ENCODE data around the gene POU5F2. TPM values are rescaled to one million over a fixed set of nuclear protein-coding genes. Genes with fewer than 3 reads are reported as not detected.

Gene POU5F2
- polyA plus RNA-seq, 4 donors = under 0.01 to 0.04 (median 0.03) TPM; not detected in 1

DNA sequence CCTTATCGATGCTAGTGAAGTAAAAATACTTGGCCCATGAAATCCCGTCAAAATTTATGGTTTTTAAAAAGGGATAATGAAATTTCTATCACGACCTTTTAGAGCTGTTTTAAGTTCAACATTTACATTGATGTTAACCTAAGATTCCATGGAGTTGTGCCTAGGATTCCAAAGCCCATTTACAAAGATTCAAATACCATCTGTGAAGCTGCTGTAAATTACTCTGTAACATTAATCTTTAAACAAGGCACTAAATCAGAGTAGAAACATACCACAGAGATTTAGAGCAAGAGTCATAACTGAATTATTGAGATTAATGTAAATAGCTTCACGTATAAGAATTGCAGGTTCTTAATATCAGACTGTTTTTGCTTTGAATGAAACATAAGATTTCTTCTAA is 17.7 kb downstream of the POU5F2 start:
- Histone ChIP-seq H3K4me3 (ENCODE audit: low read depth in 1 of 3, low read length in 3 of 3) (no peak overlapping the region), H3K9me3 (ENCODE audit: control insufficient read depth in 2 of 2, insufficient read depth in 1 of 2, low read depth in 1 of 2, low read length in 1 of 2) (no peaks in the 10 kb centered on the region), H3K4me1 (ENCODE audit: control insufficient read depth in 3 of 3, insufficient read depth in 2 of 3, low read depth in 1 of 3, low read length in 2 of 3) (peaks cover 0 to 21% (median 0%) of the 10 kb centered on the region in 3 donors), H3K36me3 (ENCODE audit: control insufficient read depth in 3 of 3, insufficient read depth in 2 of 3, low read depth in 1 of 3, low read length in 3 of 3) (no peaks in the 10 kb centered on the region), H3K27ac (ENCODE audit: low read depth in 1 of 3, low read length in 2 of 3) (no peak overlapping the region), H3K27me3 (ENCODE audit: control insufficient read depth in 3 of 3, insufficient read depth in 3 of 3, low read length in 3 of 3) (no peaks in the 10 kb centered on the region)
- 87 to 91% (median 90%) methylated on average over 4 of the region's 4 CpGs for WGBS, 3 donors
- DNase-seq = no peak
- no peak for FAIRE-seq

DNA sequence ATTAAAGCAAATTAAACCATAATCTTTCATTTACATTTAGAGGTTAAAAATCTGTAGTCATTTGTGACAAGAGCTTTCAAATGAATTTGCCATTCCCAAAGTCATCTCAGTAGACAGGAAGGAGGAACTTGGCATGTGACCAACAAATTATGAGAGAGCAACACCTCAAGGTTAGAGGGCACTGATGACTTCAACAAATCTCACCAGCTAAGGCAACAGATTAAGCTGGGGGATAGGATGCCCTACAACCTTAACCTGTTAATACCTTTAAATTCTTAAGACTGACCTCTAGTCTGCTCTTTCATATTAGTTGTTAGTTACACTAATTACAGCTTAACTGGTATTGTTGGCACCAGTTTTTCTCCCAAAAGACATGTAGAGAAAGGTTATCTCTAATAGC is 18.4 kb downstream of the POU5F2 start:
- peak; percentile 41 to 73 for DNase-seq
- FAIRE-seq = no peak

DNA sequence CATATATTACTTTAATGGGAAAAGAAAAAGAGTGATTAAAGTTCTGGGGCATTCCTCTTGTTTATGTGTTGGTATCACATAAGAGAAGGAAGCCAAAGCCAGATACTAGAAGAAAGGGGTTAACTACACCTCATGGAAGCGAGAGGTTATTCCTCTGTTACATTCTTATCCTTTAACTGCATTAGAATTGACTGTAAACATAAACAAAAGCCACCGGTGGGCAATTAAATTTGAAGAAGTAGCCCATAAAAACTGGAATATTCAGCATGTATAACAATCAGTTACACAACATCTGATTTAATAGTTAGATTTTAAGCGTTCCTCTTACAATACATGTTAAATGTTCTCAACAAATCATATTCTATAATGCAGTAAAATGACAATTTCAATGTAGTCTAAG is 18.8 kb downstream of the POU5F2 start:
- Histone ChIP-seq H3K27ac (ENCODE audit: low read depth in 1 of 3, low read length in 2 of 3) (peak overlapping the region in 1 of 3 donors; percentile 66), H3K4me1 (ENCODE audit: control insufficient read depth in 3 of 3, insufficient read depth in 2 of 3, low read depth in 1 of 3, low read length in 2 of 3) (peaks cover 0 to 21% (median 0%) of the 10 kb centered on the region in 3 donors), H3K4me3 (ENCODE audit: low read depth in 1 of 3, low read length in 3 of 3) (no peak overlapping the region), H3K36me3 (ENCODE audit: control insufficient read depth in 3 of 3, insufficient read depth in 2 of 3, low read depth in 1 of 3, low read length in 3 of 3) (no peaks in the 10 kb centered on the region), H3K9me3 (ENCODE audit: control insufficient read depth in 2 of 2, insufficient read depth in 1 of 2, low read depth in 1 of 2, low read length in 1 of 2) (no peaks in the 10 kb centered on the region), H3K27me3 (ENCODE audit: control insufficient read depth in 3 of 3, insufficient read depth in 3 of 3, low read length in 3 of 3) (no peaks in the 10 kb centered on the region)
- FAIRE-seq = no peak
- 68 to 75% (median 74%) methylated on average over 3 of the region's 3 CpGs for WGBS, 3 donors
- DNase-seq = no peak

More for the DNA sequence above, 18.4 kb downstream of the POU5F2 start:
- H3K4me3 ChIP-seq (ENCODE audit: low read depth in 1 of 3, low read length in 3 of 3) = no peak overlapping the region
- peaks cover 0 to 21% (median 0%) of the 10 kb centered on the region in 3 donors for H3K4me1 ChIP-seq (ENCODE audit: control insufficient read depth in 3 of 3, insufficient read depth in 2 of 3, low read depth in 1 of 3, low read length in 2 of 3)
- no peaks in the 10 kb centered on the region for H3K36me3 ChIP-seq (ENCODE audit: control insufficient read depth in 3 of 3, insufficient read depth in 2 of 3, low read depth in 1 of 3, low read length in 3 of 3)
- no peaks in the 10 kb centered on the region for H3K27me3 ChIP-seq (ENCODE audit: control insufficient read depth in 3 of 3, insufficient read depth in 3 of 3, low read length in 3 of 3)
- no peaks in the 10 kb centered on the region for H3K9me3 ChIP-seq (ENCODE audit: control insufficient read depth in 2 of 2, insufficient read depth in 1 of 2, low read depth in 1 of 2, low read length in 1 of 2)
- H3K27ac ChIP-seq (ENCODE audit: low read depth in 1 of 3, low read length in 2 of 3) = no peak overlapping the region

DNA sequence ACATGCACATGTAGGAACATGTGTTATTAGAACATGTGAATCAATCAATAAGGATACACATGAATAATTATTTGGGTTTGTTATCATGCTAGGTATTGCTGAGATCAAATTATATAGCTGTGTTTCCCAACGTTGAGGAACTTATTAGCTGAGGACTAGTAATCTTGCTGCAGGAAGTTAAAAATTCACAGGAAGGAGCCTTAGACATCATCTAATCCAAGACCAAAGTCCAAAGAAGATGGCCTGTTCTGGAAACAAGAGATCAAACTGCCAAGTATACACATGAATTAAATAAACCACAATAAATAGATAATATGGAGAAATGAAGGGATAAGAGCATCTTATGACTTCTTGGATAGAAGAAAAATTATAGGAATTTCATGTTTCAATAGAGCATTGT is 19.9 kb downstream of the POU5F2 start:
- Histone ChIP-seq H3K36me3 (ENCODE audit: control insufficient read depth in 3 of 3, insufficient read depth in 2 of 3, low read depth in 1 of 3, low read length in 3 of 3) (no peaks in the 10 kb centered on the region), H3K9me3 (ENCODE audit: control insufficient read depth in 2 of 2, insufficient read depth in 1 of 2, low read depth in 1 of 2, low read length in 1 of 2) (no peaks in the 10 kb centered on the region), H3K4me3 (ENCODE audit: low read depth in 1 of 3, low read length in 3 of 3) (no peak overlapping the region), H3K4me1 (ENCODE audit: control insufficient read depth in 3 of 3, insufficient read depth in 2 of 3, low read depth in 1 of 3, low read length in 2 of 3) (peaks cover 0 to 24% (median 0%) of the 10 kb centered on the region in 3 donors), H3K27me3 (ENCODE audit: control insufficient read depth in 3 of 3, insufficient read depth in 3 of 3, low read length in 3 of 3) (no peaks in the 10 kb centered on the region), H3K27ac (ENCODE audit: low read depth in 1 of 3, low read length in 2 of 3) (peak overlapping the region in 1 of 3 donors; percentile 68)
- FAIRE-seq = no peak
- peak; percentile 83 to 89 for DNase-seq
- WGBS, 3 donors = 6 to 22% (median 12%) methylated on average over 1 of the region's 1 CpG

DNA sequence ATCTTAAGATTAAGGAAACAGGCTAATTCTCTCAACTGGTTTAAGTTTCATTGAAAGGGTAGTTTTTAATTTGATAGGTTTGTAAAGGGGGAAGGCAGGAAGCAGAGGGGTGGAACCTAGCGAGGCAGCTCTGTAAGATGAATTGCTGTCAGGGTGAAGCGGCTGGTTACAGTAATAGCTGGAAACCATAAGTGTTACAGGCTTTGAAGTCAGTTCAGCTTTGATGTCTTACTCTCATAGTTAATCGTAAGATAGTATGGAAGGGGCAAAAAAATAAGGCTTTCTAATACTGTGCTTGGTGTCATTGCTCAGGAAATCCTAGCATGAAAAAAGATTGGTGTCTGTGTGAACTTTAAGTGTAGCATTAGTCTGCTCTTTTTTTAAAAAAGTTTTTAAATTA is 20.3 kb downstream of the POU5F2 start:
- 22 to 43% (median 22%) methylated on average over 3 of the region's 3 CpGs for WGBS, 3 donors
- FAIRE-seq (no peak), DNase-seq (no peak)
- no peaks in the 10 kb centered on the region for H3K9me3 ChIP-seq (ENCODE audit: control insufficient read depth in 2 of 2, insufficient read depth in 1 of 2, low read depth in 1 of 2, low read length in 1 of 2)
- no peaks in the 10 kb centered on the region for H3K36me3 ChIP-seq (ENCODE audit: control insufficient read depth in 3 of 3, insufficient read depth in 2 of 3, low read depth in 1 of 3, low read length in 3 of 3)
- H3K4me1 ChIP-seq (ENCODE audit: control insufficient read depth in 3 of 3, insufficient read depth in 2 of 3, low read depth in 1 of 3, low read length in 2 of 3) = peaks cover 0 to 25% (median 0%) of the 10 kb centered on the region in 3 donors
- no peaks in the 10 kb centered on the region for H3K27me3 ChIP-seq (ENCODE audit: control insufficient read depth in 3 of 3, insufficient read depth in 3 of 3, low read length in 3 of 3)
- peak overlapping the region in 2 of 3 donors; percentile 55 to 68 for H3K27ac ChIP-seq (ENCODE audit: low read depth in 1 of 3, low read length in 2 of 3)
- H3K4me3 ChIP-seq (ENCODE audit: low read depth in 1 of 3, low read length in 3 of 3) = no peak overlapping the region

DNA sequence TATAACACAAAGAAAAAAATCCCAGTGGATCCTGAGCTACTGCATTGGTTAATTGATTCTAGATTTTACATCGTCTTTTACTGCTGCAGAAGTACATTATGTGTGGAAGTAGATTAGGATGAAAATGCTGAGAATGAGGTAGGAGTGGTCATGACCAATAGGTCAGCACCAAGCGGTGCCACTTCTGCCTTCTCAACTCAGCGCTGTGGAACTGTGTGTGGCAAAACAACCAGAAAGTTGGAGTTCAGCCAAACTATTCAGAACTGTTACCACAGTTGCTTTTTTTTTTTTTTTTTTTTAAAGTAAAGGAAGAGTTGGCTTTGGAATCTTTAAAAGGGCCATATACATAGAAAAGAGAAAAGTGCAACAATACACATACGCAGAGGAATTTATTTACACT is 24.2 kb downstream of the POU5F2 start:
- DNase-seq (peak; percentile 50 to 80), FAIRE-seq (no peak)
- H3K4me1 ChIP-seq (ENCODE audit: control insufficient read depth in 3 of 3, insufficient read depth in 2 of 3, low read depth in 1 of 3, low read length in 2 of 3) = peaks cover 0 to 15% (median 0%) of the 10 kb centered on the region in 3 donors
- H3K27me3 ChIP-seq (ENCODE audit: control insufficient read depth in 3 of 3, insufficient read depth in 3 of 3, low read length in 3 of 3) = no peaks in the 10 kb centered on the region
- no peak overlapping the region for H3K27ac ChIP-seq (ENCODE audit: low read depth in 1 of 3, low read length in 2 of 3)
- H3K36me3 ChIP-seq (ENCODE audit: control insufficient read depth in 3 of 3, insufficient read depth in 2 of 3, low read depth in 1 of 3, low read length in 3 of 3) = no peaks in the 10 kb centered on the region
- H3K9me3 ChIP-seq (ENCODE audit: control insufficient read depth in 2 of 2, insufficient read depth in 1 of 2, low read depth in 1 of 2, low read length in 1 of 2) = no peaks in the 10 kb centered on the region
- no peak overlapping the region for H3K4me3 ChIP-seq (ENCODE audit: low read depth in 1 of 3, low read length in 3 of 3)
- WGBS, 3 donors = 15 to 48% (median 29%) methylated on average over 4 of the region's 4 CpGs

DNA sequence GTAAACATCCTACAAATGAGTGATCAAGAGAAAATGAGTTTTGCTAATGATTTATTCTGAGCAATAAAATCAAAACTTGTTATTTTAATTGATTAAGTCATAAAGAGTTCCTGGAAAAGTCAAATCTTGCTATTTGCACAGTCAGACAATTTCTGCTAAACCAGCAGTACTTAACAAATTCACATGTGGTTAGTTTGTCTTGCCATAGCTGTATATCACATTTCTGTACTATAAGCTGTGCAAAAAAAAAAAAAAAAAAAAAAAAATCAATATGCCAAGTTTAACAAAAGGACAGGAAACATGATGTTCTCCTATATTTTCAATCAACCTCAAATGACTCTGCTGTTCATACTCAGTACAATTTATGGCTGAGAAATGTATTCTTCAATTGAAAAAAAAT is 24.9 kb downstream of the POU5F2 start:
- FAIRE-seq (no peak), DNase-seq (no peak)
- Histone ChIP-seq H3K27me3 (ENCODE audit: control insufficient read depth in 3 of 3, insufficient read depth in 3 of 3, low read length in 3 of 3) (no peaks in the 10 kb centered on the region), H3K4me3 (ENCODE audit: low read depth in 1 of 3, low read length in 3 of 3) (no peak overlapping the region), H3K9me3 (ENCODE audit: control insufficient read depth in 2 of 2, insufficient read depth in 1 of 2, low read depth in 1 of 2, low read length in 1 of 2) (no peaks in the 10 kb centered on the region), H3K36me3 (ENCODE audit: control insufficient read depth in 3 of 3, insufficient read depth in 2 of 3, low read depth in 1 of 3, low read length in 3 of 3) (no peaks in the 10 kb centered on the region), H3K4me1 (ENCODE audit: control insufficient read depth in 3 of 3, insufficient read depth in 2 of 3, low read depth in 1 of 3, low read length in 2 of 3) (peaks cover 0 to 11% (median 0%) of the 10 kb centered on the region in 3 donors), H3K27ac (ENCODE audit: low read depth in 1 of 3, low read length in 2 of 3) (peak overlapping the region in 1 of 3 donors; percentile 10)

DNA sequence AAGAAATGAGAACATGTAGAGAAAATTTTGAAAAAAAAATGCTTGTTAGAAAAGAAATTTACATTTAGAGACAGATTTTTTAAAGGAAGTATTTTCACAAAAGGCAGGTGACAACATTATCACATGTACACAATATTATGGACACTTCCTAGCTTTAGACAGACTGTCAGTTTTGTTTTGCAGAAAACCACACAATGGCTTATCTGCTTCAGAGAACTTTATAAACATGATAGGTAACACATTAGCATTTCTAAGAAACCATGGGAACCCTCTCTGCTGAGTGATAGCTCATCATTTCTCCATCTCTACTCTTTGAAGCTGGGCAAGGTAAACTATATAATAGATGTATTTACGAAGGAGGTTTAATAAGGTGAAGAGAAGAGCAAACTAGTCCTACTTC is 25.6 kb downstream of the POU5F2 start:
- Histone ChIP-seq H3K9me3 (ENCODE audit: control insufficient read depth in 2 of 2, insufficient read depth in 1 of 2, low read depth in 1 of 2, low read length in 1 of 2) (no peaks in the 10 kb centered on the region), H3K27me3 (ENCODE audit: control insufficient read depth in 3 of 3, insufficient read depth in 3 of 3, low read length in 3 of 3) (no peaks in the 10 kb centered on the region), H3K4me1 (ENCODE audit: control insufficient read depth in 3 of 3, insufficient read depth in 2 of 3, low read depth in 1 of 3, low read length in 2 of 3) (peaks cover 0 to 7% (median 0%) of the 10 kb centered on the region in 3 donors), H3K27ac (ENCODE audit: low read depth in 1 of 3, low read length in 2 of 3) (peak overlapping the region in 1 of 3 donors; percentile 45), H3K36me3 (ENCODE audit: control insufficient read depth in 3 of 3, insufficient read depth in 2 of 3, low read depth in 1 of 3, low read length in 3 of 3) (no peaks in the 10 kb centered on the region), H3K4me3 (ENCODE audit: low read depth in 1 of 3, low read length in 3 of 3) (no peak overlapping the region)
- 14 to 61% (median 38%) methylated on average over 1 of the region's 1 CpG for WGBS, 3 donors
- peak; percentile 22 to 53 for DNase-seq
- FAIRE-seq = no peak

DNA sequence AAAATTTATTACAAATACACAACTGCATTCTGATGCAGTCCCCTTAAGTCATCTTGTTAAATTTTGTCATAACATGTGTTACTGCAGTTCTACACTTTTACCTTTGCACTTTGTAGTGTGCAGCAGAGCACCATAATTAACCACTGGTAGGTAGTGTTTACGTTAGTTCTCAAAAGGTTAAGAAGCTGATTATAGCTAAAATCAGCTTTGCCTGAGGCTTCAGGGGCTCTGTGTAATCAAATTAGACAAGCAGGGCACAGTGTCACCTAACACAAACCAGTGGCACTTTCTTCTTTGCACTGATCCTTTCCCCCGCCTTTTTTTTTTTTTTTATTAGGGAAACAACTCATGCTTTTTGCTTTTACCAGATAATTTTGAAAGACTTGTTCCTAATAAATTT is 26.1 kb downstream of the POU5F2 start:
- Histone ChIP-seq H3K27ac (ENCODE audit: low read depth in 1 of 3, low read length in 2 of 3) (peak overlapping the region in 1 of 3 donors; percentile 45), H3K9me3 (ENCODE audit: control insufficient read depth in 2 of 2, insufficient read depth in 1 of 2, low read depth in 1 of 2, low read length in 1 of 2) (no peaks in the 10 kb centered on the region), H3K36me3 (ENCODE audit: control insufficient read depth in 3 of 3, insufficient read depth in 2 of 3, low read depth in 1 of 3, low read length in 3 of 3) (no peaks in the 10 kb centered on the region), H3K27me3 (ENCODE audit: control insufficient read depth in 3 of 3, insufficient read depth in 3 of 3, low read length in 3 of 3) (no peaks in the 10 kb centered on the region), H3K4me1 (ENCODE audit: control insufficient read depth in 3 of 3, insufficient read depth in 2 of 3, low read depth in 1 of 3, low read length in 2 of 3) (peaks cover 0 to 7% (median 0%) of the 10 kb centered on the region in 3 donors), H3K4me3 (ENCODE audit: low read depth in 1 of 3, low read length in 3 of 3) (no peak overlapping the region)
- WGBS, 3 donors = 12 to 67% (median 51%) methylated on average over 2 of the region's 2 CpGs
- DNase-seq = peak; percentile 34 to 48
- FAIRE-seq = no peak

Measured in small intestine (tissue), 7 donors.